Testis (tissue), 3 donors: ENCODE measurements around the gene RGL3. TPM values are rescaled to one million over a fixed set of nuclear protein-coding genes. Genes with fewer than 3 reads are reported as not detected.
A peak's percentile ranks its signal among the peaks of the same experiment; 100 is the strongest.

Source experiments
- DNase-seq: peaks from one replicate; pipeline ENCODE4 v3.0.0-alpha.2; 2019
- H3K27ac ChIP-seq, 2 donors: fragments of 200-600 bp; sonication (generic); one replicate each; pipeline ENCODE4 v1.5.1; 2019
- H3K27me3 ChIP-seq: fragments of 200-600 bp; sonication (generic); one replicate; pipeline ENCODE4 v1.5.1; 2019
- H3K36me3 ChIP-seq: fragments of 200-600 bp; sonication (generic); one replicate; pipeline ENCODE4 v1.5.1; 2017; ENCODE audit warnings: low read depth; ENCODE audit errors: missing control alignments
- H3K4me1 ChIP-seq: fragments of 200-600 bp; sonication (generic); one replicate; pipeline ENCODE4 v1.5.1; 2019
- H3K4me3 ChIP-seq, 2 donors: fragments of 200-600 bp; sonication (generic); one replicate each; pipeline ENCODE4 v1.5.1; 2017 to 2019
- H3K9me3 ChIP-seq: fragments of 200-600 bp; sonication (generic); one replicate; pipeline ENCODE4 v1.5.1; 2017
- POLR2A ChIP-seq: fragments of 450-650 bp; IDR thresholded peaks from one replicate; pipeline ENCODE4 v1.6.1; 2017; ENCODE audit warnings: antibody characterized with exemption, mild to moderate bottlenecking, moderate library complexity
- WGBS, 2 donors: methylation state at CpG; one replicate each; pipeline ENCODE4 v1.1.5; 2018; 5-methylcytosine and 5-hydroxymethylcytosine counted together
- intact Hi-C: fragments of 100-400 bp; cut with DNase I; formaldehyde crosslinking; loops from one replicate; pipeline ENCODE4 v1.15.1; 2023; ENCODE audit warnings: low total_unique reads
- polyA plus RNA-seq: library from polyadenylated mRNA; stranded (reverse); fragments of 350-450 nt; fragmentation: Illumina TruSeq; extraction: RNeasy Lipid Tissue Mini Kit (QIAGEN cat#74804); gene quantifications from one replicate; pipeline ENCODE4 v1.2.3, GENCODE V29; 2014; ENCODE audit warnings: low read depth, low replicate concordance; ENCODE audit not compliant: insufficient read depth
- total RNA-seq, 2 donors: library from RNA; depleted of rRNA; stranded (reverse); fragments of >200 nt; gene quantifications; one replicate each; pipeline ENCODE4 v1.2.3, GENCODE V29; 2016
- TF ChIP-seq, protein P1 (sequence below), 3 experiments: fragments of 450-650 bp in 2 of 3; fragments of 200-600 bp in 1 of 3; sonication (generic) in 1 of 3; IDR thresholded peaks; one replicate each; pipeline ENCODE4 v1.5.1; 2016 to 2019; ENCODE audit warnings: antibody characterized with exemption in 3 of 3, mild to moderate bottlenecking in 2 of 3, moderate library complexity in 1 of 3

RGL3 gene
- total and polyA plus RNA-seq, 3 donors from 2014 or later, result 3.1 to 5.5 (median 3.6) TPM

DNA sequence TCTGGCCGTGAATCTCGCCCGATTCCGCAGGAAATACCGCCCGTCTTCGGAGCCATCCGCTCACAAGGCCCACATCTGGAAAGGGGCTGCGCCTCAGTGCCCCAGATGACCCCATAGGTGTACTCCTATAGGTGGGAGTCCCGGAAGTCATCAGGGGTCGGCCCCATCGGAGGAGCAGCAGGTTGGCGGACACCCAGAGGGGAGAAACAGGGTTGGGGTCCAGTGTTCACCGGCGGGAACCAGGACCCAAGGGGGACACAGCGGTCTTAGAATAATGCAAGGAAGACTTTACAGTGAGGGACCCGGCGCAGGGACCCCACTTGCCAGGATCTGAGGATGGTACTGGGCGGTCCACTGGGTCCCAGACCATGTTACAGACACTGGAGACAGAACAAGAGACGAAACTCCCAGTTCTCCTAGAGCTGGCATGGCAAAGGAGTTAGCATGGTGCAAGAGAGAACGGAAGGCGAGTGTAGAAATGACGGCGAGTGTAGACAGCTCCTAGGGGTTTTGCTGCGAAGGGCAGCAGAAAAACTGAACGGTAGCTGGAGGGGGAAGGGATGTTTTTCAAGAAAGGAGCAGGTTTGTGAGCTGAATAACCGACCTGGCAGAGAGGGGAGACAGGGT, 4.2 kb upstream of the RGL3 start:
- Histone ChIP-seq H3K27ac (no peak overlapping the region), H3K4me3 (no peak overlapping the region), H3K27me3 (no peaks in the 10 kb centered on the region), H3K4me1 (peaks cover 25% of the 10 kb centered on the region), H3K36me3 (no peaks in the 10 kb centered on the region), H3K9me3 (no peaks in the 10 kb centered on the region)
- 27 to 52% methylated on average over 24 to 27 of the region's 27 CpGs for WGBS, 2 donors
- TF ChIP-seq, protein P1, sequence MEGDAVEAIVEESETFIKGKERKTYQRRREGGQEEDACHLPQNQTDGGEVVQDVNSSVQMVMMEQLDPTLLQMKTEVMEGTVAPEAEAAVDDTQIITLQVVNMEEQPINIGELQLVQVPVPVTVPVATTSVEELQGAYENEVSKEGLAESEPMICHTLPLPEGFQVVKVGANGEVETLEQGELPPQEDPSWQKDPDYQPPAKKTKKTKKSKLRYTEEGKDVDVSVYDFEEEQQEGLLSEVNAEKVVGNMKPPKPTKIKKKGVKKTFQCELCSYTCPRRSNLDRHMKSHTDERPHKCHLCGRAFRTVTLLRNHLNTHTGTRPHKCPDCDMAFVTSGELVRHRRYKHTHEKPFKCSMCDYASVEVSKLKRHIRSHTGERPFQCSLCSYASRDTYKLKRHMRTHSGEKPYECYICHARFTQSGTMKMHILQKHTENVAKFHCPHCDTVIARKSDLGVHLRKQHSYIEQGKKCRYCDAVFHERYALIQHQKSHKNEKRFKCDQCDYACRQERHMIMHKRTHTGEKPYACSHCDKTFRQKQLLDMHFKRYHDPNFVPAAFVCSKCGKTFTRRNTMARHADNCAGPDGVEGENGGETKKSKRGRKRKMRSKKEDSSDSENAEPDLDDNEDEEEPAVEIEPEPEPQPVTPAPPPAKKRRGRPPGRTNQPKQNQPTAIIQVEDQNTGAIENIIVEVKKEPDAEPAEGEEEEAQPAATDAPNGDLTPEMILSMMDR (IDR thresholded peaks at IDR 0.05), result no peak
- no peak for TF ChIP-seq POLR2A
- intact Hi-C loops, result no loop called here
- DNase-seq, result no peak

DNA sequence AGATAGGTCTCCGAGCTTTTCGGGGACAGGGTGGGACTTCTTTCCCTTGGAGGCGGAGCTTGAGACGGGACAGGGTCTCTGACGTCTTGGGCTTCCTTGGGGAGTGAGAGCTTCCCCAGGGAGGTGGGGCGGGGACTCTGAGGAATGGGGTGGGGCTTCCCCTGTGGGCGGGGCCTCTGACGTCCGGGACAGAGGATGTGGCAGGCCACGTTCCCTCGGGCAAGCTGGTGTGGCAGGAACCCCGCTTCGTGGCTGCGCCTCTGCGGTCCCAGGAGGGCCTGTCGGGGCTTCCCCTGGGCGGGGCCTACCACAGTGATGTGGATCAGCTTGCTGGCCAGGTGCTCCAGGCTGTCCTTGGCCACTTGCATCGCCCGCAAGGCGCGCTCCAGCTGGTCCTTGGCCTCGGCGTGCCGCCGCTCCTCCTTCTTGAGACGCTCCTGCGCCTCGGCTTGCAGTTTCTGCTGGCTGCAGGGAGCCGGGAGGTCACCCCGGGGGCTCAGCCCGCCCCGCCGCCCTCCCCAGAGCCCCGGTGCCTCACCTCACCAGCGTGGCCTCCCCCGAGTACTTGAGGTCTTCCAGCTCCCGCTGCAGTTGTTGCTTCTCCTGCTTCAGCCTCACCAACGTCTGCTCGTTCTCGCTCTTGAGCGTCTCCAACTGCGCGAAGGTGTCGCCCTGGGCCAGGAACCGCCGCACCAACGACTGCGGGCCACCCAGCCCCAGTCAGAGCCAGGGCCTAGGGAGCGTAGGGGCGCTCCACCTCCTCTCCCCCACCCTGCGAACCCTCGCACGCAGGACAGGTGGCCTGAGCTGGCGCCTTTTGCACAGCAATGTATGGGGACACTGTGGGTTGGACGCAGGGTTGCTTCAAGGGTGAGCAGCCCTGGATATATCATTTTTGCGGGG, 3.3 kb upstream of the RGL3 start:
- Histone ChIP-seq H3K36me3 (no peaks in the 10 kb centered on the region), H3K27ac (no peak overlapping the region), H3K27me3 (no peaks in the 10 kb centered on the region), H3K9me3 (no peaks in the 10 kb centered on the region), H3K4me1 (peaks cover 25% of the 10 kb centered on the region), H3K4me3 (peak overlapping the region in 1 of 2 donors; percentile 11)
- no peak for TF ChIP-seq POLR2A
- TF ChIP-seq, protein P1 (IDR thresholded peaks at IDR 0.05), result no peak
- 2 to 6% methylated on average over 12 to 53 of the region's 56 CpGs for WGBS, 2 donors
- intact Hi-C loops, result no loop called here
- peak; percentile 63 for DNase-seq

DNA sequence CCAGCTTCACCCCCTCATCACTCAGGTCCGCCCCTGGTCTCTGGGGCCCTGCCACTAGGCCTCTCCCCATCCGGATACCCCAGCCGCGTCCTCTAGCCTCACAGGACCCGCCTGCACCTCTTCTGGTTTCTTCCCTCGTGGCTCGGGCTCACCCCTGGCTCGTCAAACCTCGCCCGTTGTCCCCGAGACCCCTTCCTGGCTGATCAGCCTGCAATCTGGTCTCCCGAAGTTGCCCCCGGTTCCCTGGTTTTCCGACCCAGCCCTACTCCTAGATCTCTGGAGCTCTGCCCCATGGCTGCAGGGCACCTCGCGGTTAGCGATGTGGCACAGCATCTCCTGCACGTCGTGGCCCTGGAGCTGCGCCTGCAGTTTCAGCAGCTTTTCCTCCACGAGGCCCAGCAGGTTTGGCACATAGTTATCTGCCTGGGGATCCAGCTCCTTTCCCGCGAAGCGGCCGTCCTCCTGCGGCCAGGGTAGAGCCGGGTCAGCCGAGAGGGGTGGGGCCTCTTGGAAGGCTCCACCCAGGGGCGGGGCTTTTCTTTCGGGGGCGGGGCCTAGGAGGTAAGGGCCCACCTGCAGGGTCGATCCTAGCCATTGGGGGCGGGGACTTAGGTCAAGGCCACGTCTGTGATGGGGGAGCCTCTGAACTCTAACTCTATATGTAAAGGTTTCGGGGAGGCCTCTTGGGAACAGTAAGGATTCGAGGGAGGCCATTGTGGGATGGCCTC, 2.4 kb upstream of the RGL3 start:
- peak; percentile 61 for DNase-seq
- no peak for TF ChIP-seq POLR2A
- peak overlapping the region in 1 of 2 donors; percentile 11 for H3K4me3 ChIP-seq
- 16 to 30% methylated on average over 21 to 35 of the region's 36 CpGs for WGBS, 2 donors
- H3K4me1 ChIP-seq, result peaks cover 25% of the 10 kb centered on the region
- no peaks in the 10 kb centered on the region for H3K36me3 ChIP-seq
- H3K9me3 ChIP-seq, result no peaks in the 10 kb centered on the region
- H3K27ac ChIP-seq, result no peak overlapping the region
- intact Hi-C loops, result no loop called here
- no peaks in the 10 kb centered on the region for H3K27me3 ChIP-seq

DNA sequence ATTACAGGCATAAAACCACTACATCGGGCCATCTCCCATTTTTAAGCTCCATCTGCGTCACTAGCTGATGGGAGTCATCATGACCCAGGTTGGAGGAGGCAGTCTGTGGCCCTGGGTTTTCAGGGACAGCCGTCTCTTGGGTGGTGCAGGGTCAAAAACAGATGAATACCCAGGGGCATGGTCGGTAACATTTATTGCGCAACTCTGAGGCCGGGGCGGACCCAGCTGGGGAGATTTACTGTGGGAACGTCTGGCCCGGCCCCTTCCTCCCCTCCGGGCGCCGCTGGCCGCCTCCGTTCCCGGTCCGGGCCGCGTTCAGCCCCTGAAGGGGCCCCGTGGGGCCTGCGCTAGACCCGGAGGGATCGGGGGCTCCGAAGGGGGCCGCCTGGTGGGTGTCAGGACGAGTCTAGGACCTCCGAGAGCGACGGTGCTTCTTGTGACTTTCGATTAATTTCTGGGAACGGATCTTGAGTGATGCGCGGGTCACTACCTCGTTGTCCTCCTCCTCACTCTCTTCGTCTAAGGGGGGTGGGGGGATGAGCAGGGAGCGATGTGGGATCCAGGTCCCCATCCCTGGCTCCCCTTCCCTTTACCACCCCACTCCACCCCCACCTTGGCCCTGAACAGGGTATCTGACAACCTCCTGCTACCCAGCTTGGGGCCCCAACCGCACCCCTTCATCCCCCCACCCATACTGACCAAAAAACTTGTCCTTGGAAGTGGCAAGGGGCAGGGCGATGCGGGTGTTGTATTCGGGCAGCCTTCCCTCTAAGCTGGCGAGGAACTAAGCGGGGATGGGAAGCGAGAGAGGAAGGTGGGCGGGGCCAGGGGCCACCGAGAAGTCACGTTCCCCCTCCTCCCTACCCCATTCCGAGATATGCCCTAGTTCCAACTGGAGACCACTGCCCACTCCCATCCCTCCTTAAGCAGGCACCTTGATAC, 1.6 kb upstream of the RGL3 start:
- H3K4me3 ChIP-seq, result no peak overlapping the region
- peaks cover 25% of the 10 kb centered on the region for H3K4me1 ChIP-seq
- WGBS, 2 donors, result 6 to 16% methylated on average over 5 to 38 of the region's 46 CpGs
- intact Hi-C loops, result no loop called here
- no peak for DNase-seq
- no peaks in the 10 kb centered on the region for H3K9me3 ChIP-seq
- H3K27me3 ChIP-seq, result no peaks in the 10 kb centered on the region
- TF ChIP-seq, protein P1 (IDR thresholded peaks at IDR 0.05), result no peak
- TF ChIP-seq POLR2A, result no peak
- H3K36me3 ChIP-seq, result no peaks in the 10 kb centered on the region
- H3K27ac ChIP-seq, result peak overlapping the region in 1 of 2 donors; percentile 20
